Gastroesophageal sphincter (tissue), 4 donors: ENCODE measurements around the gene CALHM1. TPM values are rescaled to one million over a fixed set of nuclear protein-coding genes. Genes with fewer than 3 reads are reported as not detected.

Experiments
- ATAC-seq: fragments of 150-250 bp; one replicate; pipeline ENCODE4 v1.9.1; 2016; ENCODE audit warnings: mild to moderate bottlenecking, moderate library complexity
- H3K27ac ChIP-seq, 4 donors: fragments of 200-600 bp; sonication (generic) in 3 of 4; 1 replicate in 3 of 4; 2 replicates in 1 of 4; pipeline ENCODE4 v1.5.1; 2016 to 2019
- H3K27me3 ChIP-seq: fragments of 200-600 bp; sonication (generic); one replicate; pipeline ENCODE4 v1.5.1; 2019
- H3K36me3 ChIP-seq, 2 donors: fragments of 200-600 bp; sonication (generic); one replicate each; pipeline ENCODE4 v1.5.1; 2019; ENCODE audit warnings: control low read depth in 1 of 2
- H3K4me1 ChIP-seq, 3 donors: fragments of 200-600 bp; sonication (generic); 1 replicate in 2 of 3; 2 replicates in 1 of 3; pipeline ENCODE4 v1.5.1; 2016 to 2019; ENCODE audit warnings: control low read depth in 2 of 3
- H3K4me3 ChIP-seq, 2 donors: fragments of 200-600 bp; sonication (generic); one replicate each; pipeline ENCODE4 v1.5.1; 2019; ENCODE audit warnings: mild to moderate bottlenecking in 1 of 2, moderate library complexity in 1 of 2
- H3K9me3 ChIP-seq, 3 donors: fragments of 200-600 bp; sonication (generic); one replicate each; pipeline ENCODE4 v1.5.1; 2017 to 2019; ENCODE audit warnings: control low read depth in 2 of 3
- EP300 ChIP-seq: sonication (generic); formaldehyde crosslinking; IDR thresholded peaks from one replicate; pipeline ENCODE4 v1.6.1; 2017; ENCODE audit warnings: antibody characterized with exemption, mild to moderate bottlenecking
- POLR2A ChIP-seq, 2 donors: fragments of 450-650 bp; IDR thresholded peaks; one replicate each; pipeline ENCODE4 v1.6.1; 2017; ENCODE audit warnings: antibody characterized with exemption in 2 of 2, mild to moderate bottlenecking in 2 of 2, moderate library complexity in 1 of 2
- POLR2AphosphoS5 ChIP-seq: sonication (generic); formaldehyde crosslinking; IDR thresholded peaks from one replicate; pipeline ENCODE4 v1.6.1; 2017; ENCODE audit warnings: antibody characterized with exemption
- WGBS, 2 donors: methylation state at CpG; one replicate each; pipeline ENCODE4 v1.1.5; 2018; ENCODE audit warnings: low coverage in 1 of 2; 5-methylcytosine and 5-hydroxymethylcytosine counted together
- total RNA-seq, 4 donors: library from RNA; depleted of rRNA; stranded (reverse); fragments of >200 nt; gene quantifications; one replicate each; pipeline ENCODE4 v1.1.0, GENCODE V29; 2016
- TF ChIP-seq, protein P1 (sequence below), 4 experiments: fragments of 200-600 bp in 2 of 4; fragments of 450-650 bp in 2 of 4; sonication (generic) in 1 of 4; IDR thresholded peaks; one replicate each; pipeline ENCODE4 v1.5.1; 2017 to 2019; ENCODE audit warnings: antibody characterized with exemption in 4 of 4, mild to moderate bottlenecking in 2 of 4, moderate library complexity in 2 of 4

CALHM1 gene
- total RNA-seq, 4 donors from 2014 or later: not detected

DNA sequence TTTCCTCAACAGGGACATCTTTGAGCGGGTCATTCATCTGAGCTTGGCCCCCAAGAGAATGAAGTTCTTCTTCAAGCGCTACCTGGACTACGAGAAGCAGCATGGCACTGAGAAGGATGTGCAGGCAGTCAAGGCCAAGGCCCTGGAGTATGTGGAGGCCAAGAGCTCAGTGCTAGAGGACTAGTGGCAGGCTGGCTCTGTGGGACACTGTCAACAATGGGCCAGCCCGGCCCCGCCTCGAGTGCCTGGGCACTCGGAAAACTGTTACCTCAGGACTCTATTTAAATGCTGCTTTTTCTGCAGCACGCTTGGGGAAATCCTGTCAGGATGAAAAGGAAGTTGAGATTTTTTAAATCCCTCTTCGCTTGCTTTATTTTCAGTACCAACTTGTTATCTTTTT is 13.3 kb downstream of the CALHM1 start:
- TF ChIP-seq POLR2A (IDR thresholded peaks at IDR 0.05) (no peak), POLR2AphosphoS5 (no peak), EP300 (no peak)
- TF ChIP-seq, protein P1, sequence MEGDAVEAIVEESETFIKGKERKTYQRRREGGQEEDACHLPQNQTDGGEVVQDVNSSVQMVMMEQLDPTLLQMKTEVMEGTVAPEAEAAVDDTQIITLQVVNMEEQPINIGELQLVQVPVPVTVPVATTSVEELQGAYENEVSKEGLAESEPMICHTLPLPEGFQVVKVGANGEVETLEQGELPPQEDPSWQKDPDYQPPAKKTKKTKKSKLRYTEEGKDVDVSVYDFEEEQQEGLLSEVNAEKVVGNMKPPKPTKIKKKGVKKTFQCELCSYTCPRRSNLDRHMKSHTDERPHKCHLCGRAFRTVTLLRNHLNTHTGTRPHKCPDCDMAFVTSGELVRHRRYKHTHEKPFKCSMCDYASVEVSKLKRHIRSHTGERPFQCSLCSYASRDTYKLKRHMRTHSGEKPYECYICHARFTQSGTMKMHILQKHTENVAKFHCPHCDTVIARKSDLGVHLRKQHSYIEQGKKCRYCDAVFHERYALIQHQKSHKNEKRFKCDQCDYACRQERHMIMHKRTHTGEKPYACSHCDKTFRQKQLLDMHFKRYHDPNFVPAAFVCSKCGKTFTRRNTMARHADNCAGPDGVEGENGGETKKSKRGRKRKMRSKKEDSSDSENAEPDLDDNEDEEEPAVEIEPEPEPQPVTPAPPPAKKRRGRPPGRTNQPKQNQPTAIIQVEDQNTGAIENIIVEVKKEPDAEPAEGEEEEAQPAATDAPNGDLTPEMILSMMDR (IDR thresholded peaks at IDR 0.05): no peak
- ATAC-seq: no peak
- no peaks in the 10 kb centered on the region for H3K27me3 ChIP-seq
- H3K4me1 ChIP-seq: peaks cover 0 to 85% (median 51%) of the 10 kb centered on the region in 3 donors
- peak overlapping the region; percentile 44 to 91 (median 88) for H3K27ac ChIP-seq
- H3K36me3 ChIP-seq: peaks cover 0 to 100% of the 10 kb centered on the region in 2 donors
- 79 to 87% methylated on average over 3 to 7 of the region's 9 CpGs for WGBS, 2 donors
- H3K4me3 ChIP-seq: no peak overlapping the region
- no peaks in the 10 kb centered on the region for H3K9me3 ChIP-seq

- WGBS, 2 donors: 90% methylated on average over 2 of the region's 10 CpGs; no CpG with 5 or more reads in 1 of the 2 donors
Measured at GRCh38 chr10:103444478-103444877, 14.2 kb downstream of the CALHM1 start.

DNA sequence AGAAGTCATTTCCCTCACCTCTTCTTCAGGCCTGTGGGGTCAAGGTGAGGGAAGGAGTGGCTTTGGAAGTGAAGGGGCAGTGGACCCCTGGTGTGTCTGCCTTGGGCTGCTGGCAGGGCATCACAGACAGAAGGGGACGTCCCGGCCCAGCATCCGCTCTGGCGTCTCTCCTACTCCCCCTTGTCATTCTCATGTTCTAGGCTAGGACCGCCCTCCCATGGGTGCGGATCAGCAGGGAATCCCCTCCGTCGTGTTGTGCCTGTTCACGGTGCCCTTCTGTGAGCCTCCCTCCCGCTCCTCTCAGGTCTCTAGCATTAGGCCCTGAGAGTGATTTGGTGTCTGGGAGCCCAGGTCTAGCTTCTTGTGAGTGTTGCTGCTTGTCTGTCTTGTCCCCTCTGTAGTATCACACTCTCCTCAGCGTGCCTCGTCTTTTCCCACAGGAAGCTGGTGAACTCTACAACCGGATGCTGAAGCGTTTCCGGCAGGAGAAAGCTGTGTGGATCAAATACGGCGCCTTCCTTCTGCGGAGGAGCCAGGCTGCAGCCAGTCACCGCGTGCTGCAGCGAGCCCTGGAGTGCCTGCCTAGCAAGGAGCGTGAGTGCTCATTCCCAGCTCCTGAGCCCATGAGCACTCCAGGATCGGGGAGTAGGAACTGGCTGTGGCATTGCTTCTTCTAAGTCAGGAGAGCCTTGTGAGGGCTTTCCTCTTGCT is 15.1 kb downstream of the CALHM1 start:
- ATAC-seq: no peak
- Histone ChIP-seq H3K27ac (peak overlapping the region in 3 of 4 donors; percentile 26 to 91 (median 86)), H3K4me3 (no peak overlapping the region), H3K27me3 (no peaks in the 10 kb centered on the region), H3K4me1 (peaks cover 0 to 67% (median 36%) of the 10 kb centered on the region in 3 donors), H3K9me3 (no peaks in the 10 kb centered on the region), H3K36me3 (peaks cover 0 to 100% of the 10 kb centered on the region in 2 donors)
- no peak for TF ChIP-seq POLR2A (IDR thresholded peaks at IDR 0.05)
- no peak for TF ChIP-seq EP300
- no peak for TF ChIP-seq POLR2AphosphoS5
- TF ChIP-seq, protein P1 (IDR thresholded peaks at IDR 0.05): no peak
- WGBS, 2 donors: 80 to 83% methylated on average over 7 to 8 of the region's 23 CpGs

More at GRCh38 chr10:103444478-103444877, 14.2 kb downstream of the CALHM1 start:
- Histone ChIP-seq H3K36me3 (peaks cover 0 to 100% of the 10 kb centered on the region in 2 donors), H3K4me3 (no peak overlapping the region), H3K4me1 (peaks cover 0 to 76% (median 42%) of the 10 kb centered on the region in 3 donors), H3K27me3 (no peaks in the 10 kb centered on the region), H3K27ac (peak overlapping the region in 3 of 4 donors; percentile 86 to 91 (median 90)), H3K9me3 (no peaks in the 10 kb centered on the region)
- ATAC-seq: no peak
- no peak for TF ChIP-seq POLR2AphosphoS5
- no peak for TF ChIP-seq EP300
- no peak for TF ChIP-seq POLR2A (IDR thresholded peaks at IDR 0.05)
- TF ChIP-seq, protein P1 (IDR thresholded peaks at IDR 0.05): no peak

DNA sequence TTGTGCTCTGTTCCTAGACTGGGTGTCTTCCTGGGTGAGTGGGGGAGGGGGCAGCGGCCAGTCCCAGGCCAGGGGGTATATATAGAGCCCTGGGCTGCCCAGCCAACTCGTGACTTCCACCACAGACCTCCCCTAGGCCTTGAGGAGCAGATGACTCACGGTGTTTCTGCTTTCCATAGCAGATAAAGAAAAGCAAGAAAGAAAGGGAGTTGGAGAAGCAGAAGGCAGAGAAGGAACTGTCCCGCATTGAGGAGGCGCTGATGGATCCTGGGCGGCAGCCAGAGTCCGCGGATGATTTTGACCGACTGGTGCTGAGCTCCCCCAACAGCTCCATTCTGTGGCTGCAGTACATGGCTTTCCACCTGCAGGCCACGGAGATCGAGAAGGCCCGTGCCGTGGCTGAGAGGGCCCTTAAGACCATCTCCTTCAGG is 16.7 kb downstream of the CALHM1 start:
- H3K9me3 ChIP-seq: no peaks in the 10 kb centered on the region
- H3K27ac ChIP-seq: peak overlapping the region in 3 of 4 donors; percentile 10 to 31 (median 29)
- TF ChIP-seq, protein P1 (IDR thresholded peaks at IDR 0.05): no peak
- TF ChIP-seq POLR2AphosphoS5 (no peak), POLR2A (IDR thresholded peaks at IDR 0.05) (no peak), EP300 (no peak)
- H3K36me3 ChIP-seq: peaks cover 0 to 100% of the 10 kb centered on the region in 2 donors
- peaks cover 0 to 51% (median 21%) of the 10 kb centered on the region in 3 donors for H3K4me1 ChIP-seq
- no peak for ATAC-seq
- WGBS, 2 donors: 60% methylated on average over 1 of the region's 13 CpGs; no CpG with 5 or more reads in 1 of the 2 donors
- no peak overlapping the region for H3K4me3 ChIP-seq
- no peaks in the 10 kb centered on the region for H3K27me3 ChIP-seq
